Heart left ventricle (tissue), 16 donors: Measurements from ENCODE around the gene HYPK. TPM values are rescaled to one million over a fixed set of nuclear protein-coding genes. Genes with fewer than 3 reads are reported as not detected.
"Not testable (repeated sequence)": the region's sequence is repeated elsewhere in the genome, so short reads cannot be mapped to it uniquely, and the experiment has no call there.

ENCODE experiments used
- ATAC-seq, 4 donors: fragments of 200-7000 bp; cut with Tn5 transposase; one replicate each; pipeline ENCODE4 v1.9.1; 2020 to 2022; ENCODE audit warnings: moderate library complexity in 4 of 4, mild to moderate bottlenecking in 3 of 4, moderate number of reproducible peaks in 1 of 4
- DNase-seq, 5 donors: peaks; one replicate each; pipeline ENCODE4 v3.0.0-alpha.2; 2020
- H3K27ac ChIP-seq, 12 donors: fragments of 200-600 bp; sonication (generic) in 4 of 12; one replicate each; pipeline versions ENCODE4 v1.5.0 to v1.8.0; 2016 to 2022; ENCODE audit warnings: mild to moderate bottlenecking in 2 of 12
- H3K27me3 ChIP-seq, 9 donors: fragments of 200-600 bp; sonication (generic) in 2 of 9; one replicate each; pipeline versions ENCODE4 v1.5.1 to v1.8.0; 2016 to 2022; ENCODE audit warnings: mild to moderate bottlenecking in 3 of 9
- H3K36me3 ChIP-seq, 9 donors: fragments of 200-600 bp; sonication (generic) in 2 of 9; one replicate each; pipeline versions ENCODE4 v1.5.0 to v1.8.0; 2018 to 2022; ENCODE audit warnings: mild to moderate bottlenecking in 2 of 9
- H3K4me1 ChIP-seq, 12 donors: fragments of 200-600 bp; sonication (generic) in 4 of 12; one replicate each; pipeline versions ENCODE4 v1.5.0 to v1.8.0; 2016 to 2022; ENCODE audit warnings: mild to moderate bottlenecking in 3 of 12
- H3K4me3 ChIP-seq, 12 donors: fragments of 200-600 bp; sonication (generic) in 4 of 12; one replicate each; pipeline versions ENCODE4 v1.5.0 to v1.8.0; 2017 to 2022; ENCODE audit warnings: mild to moderate bottlenecking in 9 of 12, moderate library complexity in 4 of 12
- H3K9me3 ChIP-seq, 12 donors: fragments of 200-600 bp; sonication (generic) in 4 of 12; one replicate each; pipeline versions ENCODE4 v1.5.0 to v1.8.0; 2016 to 2022; ENCODE audit warnings: mild to moderate bottlenecking in 1 of 12
- POLR2A ChIP-seq, 2 donors: fragments of 450-650 bp; IDR thresholded peaks; one replicate each; pipeline ENCODE4 v1.6.1; 2017; ENCODE audit warnings: antibody characterized with exemption in 2 of 2, mild to moderate bottlenecking in 2 of 2, moderate library complexity in 2 of 2
- WGBS, 4 donors: extraction: QIAGEN DNeasy Blood & Tissue Kit in 2 of 4; methylation state at CpG; one replicate each; pipeline versions ENCODE4 v1.1.5 to v1.1.7; 2013 to 2018; 5-methylcytosine and 5-hydroxymethylcytosine counted together
- intact Hi-C, 10 donors: fragments of 100-400 bp; cut with DNase I; formaldehyde crosslinking; loops; one replicate each; pipeline versions ENCODE4 v1.11.1 to v1.14.2; 2022
- polyA plus RNA-seq, 2 donors: library from polyadenylated mRNA; stranded (reverse); fragments of 200-250 nt; gene quantifications; one replicate each; pipeline ENCODE4 v1.2.3, GENCODE V29; 2013
- total RNA-seq, 9 donors: library from RNA; depleted of rRNA in 2 of 9; stranded (reverse); fragments of >200 nt in 2 of 9; fragmentation: NEBNext Ultra II Directional in 3 of 9; extraction: Animal tissue kit (Norgen Biotek cat#: 25700) in 3 of 9; gene quantifications; one replicate each; pipeline versions ENCODE4 v1.1.0 to v1.2.4, GENCODE V29; 2016 to 2023
- TF ChIP-seq, protein P1 (sequence below), 12 donors: fragments of 200-600 bp; sonication (generic) in 4 of 12; IDR thresholded peaks; one replicate each; pipeline versions ENCODE4 v1.5.0 to v1.8.0; 2018 to 2022; ENCODE audit warnings: antibody characterized with exemption in 12 of 12, mild to moderate bottlenecking in 5 of 12
- donor health status: ischemic (EF 13 %, LVEDD 7.1; RV severe dilation, severe dysfunction).
- donor health status: healthy with polysubstance abuse.
- donor health status: DM: no; HTN: yes; CAD: no.
- donor health status: DM: no; HTN: no; CAD: no.
- donor health status: ischemic (EF 25% LVEDD 6.9; RV normal size, moderate dysfunction).
- donor health status: ischemic (EF 25% LVEDD 5.7; RV mildly dilated, moderate dysfunction).
- donor health status: healthy.
- donor health status: DM: yes; HTN: yes; CAD: no.
- donor health status: ischemic (EF 35%, LVEDD 5.7; RV mildly dilated, moderate dysfunction).
- donor health status: nonischemic (EF 11% LVEDD 7.7; RV severe dilation, severe dysfunction).
- donor health status: DM: yes; HTN: yes; CAD: no.
- donor health status: PGD.
- donor health status: ischemic (EF 29% LVEDD 5.4; RV normal size, mild dysfunction).
- donor health status: nonischemic (EF 23%, LVEDD 6.1; RV moderate dilation, normal function).

HYPK gene
- total and polyA plus RNA-seq, 11 donors: 10.3 to 56.5 (median 14.5) TPM

DNA sequence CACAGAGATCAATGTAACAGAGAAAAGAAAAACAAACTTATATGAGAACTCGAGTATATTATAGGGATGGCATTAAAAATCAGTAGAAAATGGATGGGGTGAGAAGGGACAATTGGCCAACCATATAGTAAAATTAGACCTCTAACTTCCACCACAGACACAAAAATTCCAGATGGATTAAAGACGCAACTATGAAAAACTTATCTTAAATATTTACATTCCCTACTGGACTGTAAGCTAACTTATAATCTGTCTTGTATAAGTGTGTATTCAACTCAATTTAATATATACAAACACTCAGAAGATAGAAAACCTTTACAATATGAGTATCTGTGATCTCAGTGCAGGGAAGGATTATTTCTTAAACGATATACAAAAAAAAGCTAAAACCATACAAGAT, 21.1 kb downstream of the HYPK start:
- peaks cover 0 to 38% (median 25%) of the 10 kb centered on the region in 12 donors for H3K4me1 ChIP-seq
- H3K9me3 ChIP-seq: no peaks in the 10 kb centered on the region
- H3K27me3 ChIP-seq: no peaks in the 10 kb centered on the region
- ATAC-seq: no peak
- TF ChIP-seq POLR2A (IDR thresholded peaks at IDR 0.05): no peak
- TF ChIP-seq, protein P1, sequence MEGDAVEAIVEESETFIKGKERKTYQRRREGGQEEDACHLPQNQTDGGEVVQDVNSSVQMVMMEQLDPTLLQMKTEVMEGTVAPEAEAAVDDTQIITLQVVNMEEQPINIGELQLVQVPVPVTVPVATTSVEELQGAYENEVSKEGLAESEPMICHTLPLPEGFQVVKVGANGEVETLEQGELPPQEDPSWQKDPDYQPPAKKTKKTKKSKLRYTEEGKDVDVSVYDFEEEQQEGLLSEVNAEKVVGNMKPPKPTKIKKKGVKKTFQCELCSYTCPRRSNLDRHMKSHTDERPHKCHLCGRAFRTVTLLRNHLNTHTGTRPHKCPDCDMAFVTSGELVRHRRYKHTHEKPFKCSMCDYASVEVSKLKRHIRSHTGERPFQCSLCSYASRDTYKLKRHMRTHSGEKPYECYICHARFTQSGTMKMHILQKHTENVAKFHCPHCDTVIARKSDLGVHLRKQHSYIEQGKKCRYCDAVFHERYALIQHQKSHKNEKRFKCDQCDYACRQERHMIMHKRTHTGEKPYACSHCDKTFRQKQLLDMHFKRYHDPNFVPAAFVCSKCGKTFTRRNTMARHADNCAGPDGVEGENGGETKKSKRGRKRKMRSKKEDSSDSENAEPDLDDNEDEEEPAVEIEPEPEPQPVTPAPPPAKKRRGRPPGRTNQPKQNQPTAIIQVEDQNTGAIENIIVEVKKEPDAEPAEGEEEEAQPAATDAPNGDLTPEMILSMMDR (IDR thresholded peaks at IDR 0.05): no peak
- peaks cover 0 to 27% (median 14%) of the 10 kb centered on the region in 9 donors for H3K36me3 ChIP-seq
- no peak overlapping the region for H3K4me3 ChIP-seq
- intact Hi-C loops: loop anchor here in 1 of 10 donors (10.0 kb wide), 1 partner anchor 57 kb away; no protein-coding TSS in a partner anchor
- no peak overlapping the region for H3K27ac ChIP-seq
- DNase-seq: no peak
- 72 to 85% (median 81%) methylated on average over 3 of the region's 3 CpGs for WGBS, 4 donors

DNA sequence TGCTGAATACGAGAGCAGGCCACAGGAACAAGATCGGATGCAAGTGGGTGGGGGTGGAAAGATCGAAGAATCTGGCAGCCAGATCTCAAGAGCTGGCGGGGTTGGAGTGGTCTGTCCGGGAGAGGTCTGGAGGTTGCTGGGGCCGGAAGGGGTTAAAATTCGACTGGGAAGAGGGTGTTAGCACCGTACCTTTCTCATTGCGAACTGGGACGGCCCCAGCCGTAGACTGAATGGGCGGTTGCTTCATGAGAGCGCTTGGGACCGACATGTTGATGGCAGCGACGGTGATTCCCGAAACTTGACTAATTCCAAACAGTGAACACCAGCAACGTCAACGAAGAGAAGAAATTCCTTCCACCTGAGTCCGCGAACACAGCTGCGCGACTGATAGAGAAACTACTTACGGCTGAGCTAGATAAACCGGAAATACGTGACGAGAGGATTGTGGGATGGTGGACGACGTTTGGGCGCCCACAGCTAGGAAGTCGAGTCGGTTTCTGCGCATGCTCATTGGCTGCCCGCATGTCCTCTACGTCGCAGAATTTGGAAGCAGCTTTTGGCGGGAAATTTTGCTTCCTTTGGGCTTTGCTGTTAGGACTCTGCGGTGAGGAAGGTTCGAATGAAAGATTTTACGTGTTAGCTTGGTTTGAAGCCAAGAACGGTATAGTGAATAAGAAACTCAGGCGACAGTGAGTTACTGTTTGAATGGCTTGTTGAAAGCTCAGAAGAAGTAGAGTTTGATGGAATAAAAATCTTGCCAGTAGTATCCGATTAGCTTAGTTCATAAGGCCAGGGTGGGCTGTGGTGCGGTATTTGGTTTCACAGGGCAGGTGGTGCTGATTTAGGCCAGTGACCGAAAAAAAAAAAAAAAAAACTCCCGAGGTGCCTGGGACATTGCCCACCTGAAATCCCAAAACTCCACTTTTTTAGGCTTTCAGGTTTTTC, 24.2 kb downstream of the HYPK start, which contains the start of gene MFAP1:
Gene MFAP1 (minus strand): TSS at position 389 of the 945 bp plus-strand sequence. CDS start 121 bp downstream, at position 268.
- DNase-seq (peak; percentile 94 to 96 (median 96)), ATAC-seq (peak; percentile 95 to 98 (median 97))
- 9 to 10% (median 9%) methylated on average over 46 of the region's 46 CpGs for WGBS, 4 donors
- no peaks in the 10 kb centered on the region for H3K9me3 ChIP-seq
- H3K4me3 ChIP-seq: peak within 1 kb of the TSS; percentile 61 to 98 (median 82)
- peaks cover 0 to 8% (median 0%) of the 10 kb centered on the region in 9 donors for H3K36me3 ChIP-seq
- TF ChIP-seq, protein P1 (IDR thresholded peaks at IDR 0.05): no peak
- peak in 1 of 2 donors; percentile 78 for TF ChIP-seq POLR2A (IDR thresholded peaks at IDR 0.05)
- intact Hi-C loops: loop anchor here in 2 of 10 donors (1.0 to 10.0 kb wide), 3 partner anchors 24 to 60 kb away; partner anchors contain the start of genes HYPK (in 2 of the 2), SERINC4 (in 2 of the 2) and SERF2 (in 1 of the 2)
- H3K27ac ChIP-seq: peak within 1 kb of the TSS; percentile 27 to 93 (median 86)
- H3K4me1 ChIP-seq: peaks cover 0 to 58% (median 38%) of the 10 kb centered on the region in 12 donors
- H3K27me3 ChIP-seq: no peaks in the 10 kb centered on the region

- WGBS, 4 donors: 93 to 95% (median 95%) methylated on average over 11 of the region's 11 CpGs
- H3K27me3 ChIP-seq, H3K27ac ChIP-seq, ATAC-seq, DNase-seq, H3K9me3 ChIP-seq, H3K36me3 ChIP-seq: not testable (repeated sequence)
- intact Hi-C loops: loop anchor here in 2 of 10 donors (2.0 to 10.0 kb wide), 2 partner anchors 25 to 61 kb away; partner anchors contain the start of genes HYPK (in 2 of the 2) and SERINC4 (in 2 of the 2)
- H3K4me3 ChIP-seq: peak overlapping the region in 2 of 12 donors; percentile 83 to 91
- peaks cover 0 to 58% (median 38%) of the 10 kb centered on the region in 12 donors for H3K4me1 ChIP-seq
Observed at GRCh38 chr15:43825305-43825704, 24.9 kb downstream of the HYPK start.

DNA sequence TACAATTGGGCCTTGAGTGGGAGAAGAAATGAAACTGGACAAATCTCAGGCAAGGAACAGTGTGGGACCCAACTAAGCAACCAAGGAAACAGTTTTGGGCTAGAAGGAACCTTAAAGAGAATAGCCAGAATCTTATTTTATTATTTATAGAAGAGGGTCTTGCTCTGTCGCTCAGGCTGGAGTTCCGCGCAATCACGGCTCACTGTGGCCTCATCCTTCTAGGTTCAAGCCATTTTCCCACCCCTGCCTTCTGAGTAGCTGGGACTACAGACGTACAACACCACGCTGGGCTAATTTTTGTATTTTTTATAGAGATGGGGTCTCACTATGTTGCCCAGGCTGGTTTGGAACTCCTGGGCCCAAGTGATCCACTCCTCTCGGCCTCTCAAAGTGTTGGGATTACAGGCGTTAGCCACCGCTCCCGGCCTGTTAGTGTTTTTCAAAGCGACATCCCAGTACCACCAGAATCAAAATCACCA, 25.7 kb downstream of the HYPK start:
- WGBS, 4 donors: 95 to 97% (median 96%) methylated on average over 11 of the region's 11 CpGs
- intact Hi-C loops: loop anchor here in 1 of 10 donors (10.0 kb wide), 1 partner anchor 61 kb away; no protein-coding TSS in a partner anchor
- no peak for TF ChIP-seq POLR2A (IDR thresholded peaks at IDR 0.05)
- TF ChIP-seq, protein P1 (IDR thresholded peaks at IDR 0.05): no peak
- Histone ChIP-seq H3K27me3 (no peaks in the 10 kb centered on the region), H3K4me1 (peaks cover 0 to 58% (median 38%) of the 10 kb centered on the region in 12 donors), H3K27ac (peak overlapping the region in 6 of 12 donors; percentile 52 to 85 (median 67)), H3K9me3 (no peaks in the 10 kb centered on the region), H3K36me3 (peaks cover 0 to 2% (median 0%) of the 10 kb centered on the region in 9 donors), H3K4me3 (peak overlapping the region in 9 of 12 donors; percentile 53 to 71 (median 56))
- ATAC-seq: no peak
- DNase-seq: no peak
